HG03378 (cell line): Measurements from ENCODE around the gene C7.

ENCODE experiments used
- ATAC-seq: cut with Tn5 transposase; IDR thresholded peaks from one replicate; pipeline ENCODE4 v1.9.1; 2021; ENCODE audit warnings: mild to moderate bottlenecking, moderate library complexity; ENCODE audit not compliant: unreplicated experiment

The C7 gene

GRCh38 chr5:40915341-40915926 lies 6.1 kb downstream of the C7 start:
- no peak for ATAC-seq

GRCh38 chr5:40916226-40916625 lies 6.9 kb downstream of the C7 start:
- no peak for ATAC-seq

- no peak for ATAC-seq
Observed at GRCh38 chr5:40928886-40929448, 19.7 kb downstream of the C7 start.

- no peak for ATAC-seq
Observed at GRCh38 chr5:40932766-40933165, 23.5 kb downstream of the C7 start.

GRCh38 chr5:40937075-40937474 lies 27.8 kb downstream of the C7 start:
- no peak for ATAC-seq

- no peak for ATAC-seq
Observed at GRCh38 chr5:40939753-40940152, 30.5 kb downstream of the C7 start.

- no peak for ATAC-seq
Observed at GRCh38 chr5:40945111-40945510, 35.8 kb downstream of the C7 start.

- no peak for ATAC-seq
Observed at GRCh38 chr5:40955313-40955712, 46.0 kb downstream of the C7 start.

GRCh38 chr5:40957048-40957447 lies 47.8 kb downstream of the C7 start:
- no peak for ATAC-seq

GRCh38 chr5:40958811-40959210 lies 49.5 kb downstream of the C7 start:
- no peak for ATAC-seq

- ATAC-seq, result no peak
Observed at GRCh38 chr5:40960037-40960436, 50.7 kb downstream of the C7 start.

- ATAC-seq, result no peak
Observed at GRCh38 chr5:40962207-40962955, 53.1 kb downstream of the C7 start.

GRCh38 chr5:40972434-40972833 lies 63.1 kb downstream of the C7 start:
- no peak for ATAC-seq

- ATAC-seq, result no peak
Observed at GRCh38 chr5:40973364-40974004, 64.2 kb downstream of the C7 start.

- ATAC-seq, result no peak
Observed at GRCh38 chr5:40976041-40976440, 66.7 kb downstream of the C7 start.

GRCh38 chr5:40976836-40977235 lies 67.5 kb downstream of the C7 start:
- no peak for ATAC-seq

- no peak for ATAC-seq
Observed at GRCh38 chr5:40981420-40981819, 72.1 kb downstream of the C7 start.

- ATAC-seq, result no peak
Observed at GRCh38 chr5:40983781-40984180, 74.5 kb downstream of the C7 start.

GRCh38 chr5:40984884-40985283 lies 75.6 kb downstream of the C7 start:
- no peak for ATAC-seq

GRCh38 chr5:40985501-40985900 lies 76.2 kb downstream of the C7 start:
- ATAC-seq, result no peak

GRCh38 chr5:40986666-40987065 lies 77.4 kb downstream of the C7 start:
- no peak for ATAC-seq

GRCh38 chr5:40987349-40987748 lies 78.1 kb downstream of the C7 start:
- no peak for ATAC-seq
